Loucy (cell line): ENCODE data around the gene PRRX2.

Experiments used
- CTCF ChIP-seq: fragments of 200-600 bp; sonication (generic); conservative IDR thresholded peaks from 2 replicates; pipeline ENCODE4 v1.5.1; 2014; ENCODE audit warnings: mild to moderate bottlenecking, antibody characterized with exemption, low read length
- EZH2phosphoT487 ChIP-seq: fragments of 200-600 bp; IDR thresholded peaks from 2 replicates; pipeline ENCODE4 v1.6.1; 2018; ENCODE audit warnings: antibody characterized with exemption, mild to moderate bottlenecking, moderate library complexity, borderline replicate concordance

- no peak for TF ChIP-seq CTCF
- no peak for TF ChIP-seq EZH2phosphoT487
Observed at GRCh38 chr9:129748249-129748648, 82.8 kb downstream of the PRRX2 start.
